PC-9 (cell line): ENCODE data around the gene CAMK2B. TPM values are rescaled to one million over a fixed set of nuclear protein-coding genes. Genes with fewer than 3 reads are reported as not detected.

ENCODE experiments used
- BruUV-seq: library from RNA; stranded (reverse); fragments of 400-500 nt; replicated peaks from 2 replicates; lab custom pipeline; 2021; lab: Mats Ljungman, UMichigan
- CTCF ChIA-PET: fragments of 300-600 bp; sonication (Branson Sonifier 250); formaldehyde crosslinking; loops from one replicate; lab custom pipeline; 2022; ENCODE audit warnings: antibody characterized with exemption; lab: Charles Lee
- POLR2A ChIA-PET: fragments of 300-600 bp; sonication (Branson Sonifier 250); formaldehyde crosslinking; loops from one replicate; lab custom pipeline; 2022; ENCODE audit warnings: antibody characterized with exemption; ENCODE audit not compliant: unreplicated experiment; lab: Charles Lee
- DNase-seq, 2 experiments: peaks; one replicate each; pipeline versions ENCODE4 v3.0.0 to v3.0.0-alpha.2; 2015 to 2022; ENCODE audit warnings: mixed read lengths in 1 of 2
- H2AFZ ChIP-seq: fragments of 200-600 bp; sonication (generic); 2 replicates; pipeline ENCODE4 v1.8.1; 2017; ENCODE audit warnings: antibody characterized with exemption
- H3F3A ChIP-seq: fragments of 200-600 bp; sonication (generic); 2 replicates; pipeline ENCODE4 v1.8.1; 2017; ENCODE audit warnings: antibody characterized with exemption, mild to moderate bottlenecking, low read depth; ENCODE audit not compliant: insufficient read depth
- H3K27ac ChIP-seq: fragments of 200-600 bp; sonication (generic); 2 replicates; pipeline ENCODE4 v1.6.1; 2016; ENCODE audit warnings: mixed run types
- H3K27me3 ChIP-seq: fragments of 200-600 bp; sonication (generic); 2 replicates; pipeline ENCODE4 v1.6.1; 2016; ENCODE audit warnings: low read depth, mixed run types; ENCODE audit not compliant: insufficient read depth
- H3K36me3 ChIP-seq: fragments of 200-600 bp; sonication (generic); 2 replicates; pipeline ENCODE4 v1.6.1; 2016; ENCODE audit warnings: low read depth, mixed run types
- H3K4me1 ChIP-seq: fragments of 200-600 bp; sonication (generic); replicated peaks from 2 replicates; pipeline ENCODE4 v1.6.1; 2016; ENCODE audit warnings: mixed run types; ENCODE audit not compliant: insufficient read depth
- H3K4me2 ChIP-seq: fragments of 200-600 bp; sonication (generic); 2 replicates; pipeline ENCODE4 v1.6.1; 2017; ENCODE audit warnings: mixed run types
- H3K4me3 ChIP-seq: fragments of 200-600 bp; sonication (generic); 2 replicates; pipeline ENCODE4 v1.6.1; 2016; ENCODE audit warnings: mixed run types
- H3K79me2 ChIP-seq: fragments of 200-600 bp; sonication (generic); 2 replicates; pipeline ENCODE4 v1.6.1; 2017; ENCODE audit warnings: low read depth, mixed run types
- H3K9me2 ChIP-seq: fragments of 200-600 bp; sonication (generic); 2 replicates; pipeline ENCODE4 v1.8.1; 2017; ENCODE audit warnings: mild to moderate bottlenecking; ENCODE audit not compliant: insufficient read depth
- H3K9me3 ChIP-seq: fragments of 200-600 bp; sonication (generic); 2 replicates; pipeline ENCODE4 v1.8.1; 2016; ENCODE audit warnings: low read depth; ENCODE audit not compliant: insufficient read depth
- H4K20me1 ChIP-seq: fragments of 200-600 bp; sonication (generic); 2 replicates; pipeline ENCODE4 v1.8.1; 2017; ENCODE audit not compliant: insufficient read depth
- EZH2 ChIP-seq: fragments of 200-600 bp; sonication (generic); IDR thresholded peaks from 2 replicates; pipeline ENCODE4 v1.8.0; 2017; ENCODE audit warnings: antibody characterized with exemption, low read depth
- intact Hi-C: fragments of 100-400 bp; cut with micrococcal nuclease; formaldehyde crosslinking; loops from one replicate; pipeline ENCODE4 v1.10.0; 2022; ENCODE audit not compliant: unreplicated experiment
- total RNA-seq: library from RNA; stranded (reverse); gene quantifications from 2 replicates; pipeline ENCODE4 v1.2.3, GENCODE V29; 2021
- TF ChIP-seq, protein P1 (sequence below): fragments of 200-600 bp; sonication (generic); conservative IDR thresholded peaks from 2 replicates; pipeline ENCODE4 v1.6.1; 2017; ENCODE audit warnings: mixed run types, antibody characterized with exemption, mild to moderate bottlenecking, moderate library complexity

The CAMK2B gene
- total RNA-seq, 1 experiment from 2014 or later: 0.15 TPM

DNA sequence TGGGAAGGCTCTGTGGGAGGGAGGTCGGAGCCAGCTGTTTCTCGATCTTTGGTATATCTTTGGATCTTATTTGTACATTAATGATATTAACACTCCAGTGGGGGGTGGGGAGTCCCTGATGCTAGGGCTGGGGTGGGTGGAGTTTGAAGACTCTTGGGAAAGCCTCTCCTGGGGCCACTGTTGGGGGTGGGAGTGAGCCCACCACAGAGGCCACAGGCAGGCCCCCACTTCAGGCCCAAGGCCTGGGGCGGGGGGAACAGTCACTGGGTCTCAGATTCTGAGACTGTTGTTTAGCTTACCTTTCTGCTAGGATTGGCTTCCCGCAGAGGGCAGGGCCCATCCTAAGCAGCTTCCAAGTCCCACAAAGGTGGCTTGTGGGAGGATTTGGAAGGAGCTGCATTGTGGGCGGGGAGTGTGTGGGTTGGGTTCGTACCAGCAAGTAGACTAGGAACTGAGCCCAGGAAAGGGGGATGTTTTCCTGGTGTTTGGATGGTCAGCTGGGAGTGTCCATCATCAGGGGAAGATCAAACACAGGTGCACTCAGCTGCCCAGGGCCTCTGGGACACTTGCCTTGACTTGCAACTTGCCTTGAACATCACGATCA lies 112.7 kb downstream of the CAMK2B start:
- Histone ChIP-seq H3F3A (peaks cover 13% of the 10 kb centered on the region; the same call in 1 of the 2 replicates), H3K4me1 (no peaks in the 10 kb centered on the region), H3K4me3 (no peak overlapping the region), H3K9me2 (no peaks in the 10 kb centered on the region), H3K79me2 (no peaks in the 10 kb centered on the region), H3K27ac (no peak overlapping the region), H3K27me3 (no peaks in the 10 kb centered on the region), H3K36me3 (peaks cover 36% of the 10 kb centered on the region), H4K20me1 (no peaks in the 10 kb centered on the region; the same call in 1 of the 2 replicates), H3K4me2 (no peak overlapping the region), H2AFZ (no peak overlapping the region), H3K9me3 (no peaks in the 10 kb centered on the region)
- CTCF ChIA-PET: interaction anchor here (0.6 to 0.7 kb wide), 2 partner anchors 81 to 799 kb away, joined by 3 to 9 read pairs; no protein-coding TSS in a partner anchor
- POLR2A ChIA-PET: interaction anchor here (0.7 to 0.8 kb wide), 2 partner anchors 35 to 85 kb away, joined by 4 to 7 read pairs; no protein-coding TSS in a partner anchor
- TF ChIP-seq EZH2: no peak
- TF ChIP-seq, protein P1, sequence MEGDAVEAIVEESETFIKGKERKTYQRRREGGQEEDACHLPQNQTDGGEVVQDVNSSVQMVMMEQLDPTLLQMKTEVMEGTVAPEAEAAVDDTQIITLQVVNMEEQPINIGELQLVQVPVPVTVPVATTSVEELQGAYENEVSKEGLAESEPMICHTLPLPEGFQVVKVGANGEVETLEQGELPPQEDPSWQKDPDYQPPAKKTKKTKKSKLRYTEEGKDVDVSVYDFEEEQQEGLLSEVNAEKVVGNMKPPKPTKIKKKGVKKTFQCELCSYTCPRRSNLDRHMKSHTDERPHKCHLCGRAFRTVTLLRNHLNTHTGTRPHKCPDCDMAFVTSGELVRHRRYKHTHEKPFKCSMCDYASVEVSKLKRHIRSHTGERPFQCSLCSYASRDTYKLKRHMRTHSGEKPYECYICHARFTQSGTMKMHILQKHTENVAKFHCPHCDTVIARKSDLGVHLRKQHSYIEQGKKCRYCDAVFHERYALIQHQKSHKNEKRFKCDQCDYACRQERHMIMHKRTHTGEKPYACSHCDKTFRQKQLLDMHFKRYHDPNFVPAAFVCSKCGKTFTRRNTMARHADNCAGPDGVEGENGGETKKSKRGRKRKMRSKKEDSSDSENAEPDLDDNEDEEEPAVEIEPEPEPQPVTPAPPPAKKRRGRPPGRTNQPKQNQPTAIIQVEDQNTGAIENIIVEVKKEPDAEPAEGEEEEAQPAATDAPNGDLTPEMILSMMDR: no peak
- DNase-seq: no peak
- no TSS peak for BruUV-seq
- intact Hi-C loops: loop anchor here (5.0 kb wide), 1 partner anchor 265 kb away; no protein-coding TSS in a partner anchor

DNA sequence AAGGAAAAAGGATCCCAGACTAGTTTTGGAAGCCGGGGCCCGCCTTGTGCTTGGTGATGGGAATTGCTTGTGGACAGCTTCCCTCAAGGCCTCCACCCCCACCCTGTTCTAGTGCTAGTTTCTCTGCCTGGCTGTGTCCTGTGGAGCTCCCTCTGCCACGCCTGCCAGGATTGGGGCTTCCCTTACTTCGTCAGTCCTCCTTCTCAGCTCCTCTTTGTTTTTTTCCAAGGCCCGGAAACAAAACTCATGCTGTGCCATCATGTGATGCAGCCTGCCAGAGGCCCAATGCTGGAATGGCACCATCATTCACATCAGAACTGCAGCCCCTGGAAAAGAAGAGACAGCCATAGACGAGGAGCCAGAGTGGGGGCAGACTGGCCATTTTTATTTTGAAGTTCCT lies 113.4 kb downstream of the CAMK2B start:
- Histone ChIP-seq H4K20me1 (no peaks in the 10 kb centered on the region; the same call in 1 of the 2 replicates), H3K36me3 (peaks cover 42% of the 10 kb centered on the region), H2AFZ (no peak overlapping the region), H3K9me2 (no peaks in the 10 kb centered on the region), H3K27ac (no peak overlapping the region), H3K4me2 (no peak overlapping the region), H3K4me3 (no peak overlapping the region), H3K27me3 (no peaks in the 10 kb centered on the region), H3F3A (peaks cover 13% of the 10 kb centered on the region; the same call in 1 of the 2 replicates), H3K79me2 (no peaks in the 10 kb centered on the region), H3K4me1 (no peaks in the 10 kb centered on the region), H3K9me3 (no peaks in the 10 kb centered on the region)
- CTCF ChIA-PET: interaction anchor here (0.6 kb wide), 1 partner anchor 800 kb away, joined by 9 read pairs; no protein-coding TSS in a partner anchor
- POLR2A ChIA-PET: interaction anchor here (0.7 to 0.8 kb wide), 3 partner anchors 34 to 141 kb away, joined by 4 to 7 read pairs (median 6); no protein-coding TSS in a partner anchor
- intact Hi-C loops: loop anchor here (5.0 kb wide), 1 partner anchor 265 kb away; no protein-coding TSS in a partner anchor
- no peak for TF ChIP-seq EZH2
- TF ChIP-seq, protein P1: no peak
- no peak for DNase-seq
- no TSS peak for BruUV-seq

DNA sequence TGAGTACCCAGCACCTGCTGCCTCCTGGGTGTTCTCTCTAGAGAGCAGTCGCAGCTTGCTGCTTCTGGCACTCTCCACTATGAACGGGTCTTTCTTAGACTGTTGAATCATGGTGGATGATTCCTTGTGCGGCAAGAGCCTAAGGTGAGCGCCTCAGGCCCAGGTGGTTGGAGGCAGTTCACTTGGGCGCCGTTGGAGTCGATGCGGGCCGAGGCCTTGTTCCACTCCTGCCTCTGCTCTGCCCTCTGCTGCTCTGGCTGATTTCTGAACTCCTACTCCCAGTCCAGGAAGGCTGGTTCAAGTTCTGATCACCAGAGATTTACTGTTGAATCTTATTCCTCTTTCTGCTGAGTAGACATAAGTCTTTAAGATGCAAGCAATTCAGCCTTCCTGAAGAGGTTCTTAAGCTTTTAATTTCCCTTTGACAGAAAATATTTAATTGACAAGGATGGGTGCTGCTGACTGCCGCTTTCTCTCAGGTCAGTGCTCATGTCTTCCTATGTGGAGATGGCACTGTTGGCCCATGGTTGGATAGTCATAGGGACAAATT lies 114.2 kb downstream of the CAMK2B start:
- H3K27me3 ChIP-seq: no peaks in the 10 kb centered on the region
- H3K4me2 ChIP-seq: no peak overlapping the region
- H3K4me3 ChIP-seq: no peak overlapping the region
- POLR2A ChIA-PET: no interaction called here
- H3K79me2 ChIP-seq: no peaks in the 10 kb centered on the region
- no peak for DNase-seq
- H2AFZ ChIP-seq: no peak overlapping the region
- BruUV-seq: no TSS peak
- H3K9me3 ChIP-seq: no peaks in the 10 kb centered on the region
- CTCF ChIA-PET: no interaction called here
- H3K36me3 ChIP-seq: peaks cover 49% of the 10 kb centered on the region
- H3K4me1 ChIP-seq: no peaks in the 10 kb centered on the region
- peaks cover 8% of the 10 kb centered on the region; the same call in 1 of the 2 replicates for H3F3A ChIP-seq
- no peaks in the 10 kb centered on the region for H3K9me2 ChIP-seq
- no peaks in the 10 kb centered on the region; the same call in 1 of the 2 replicates for H4K20me1 ChIP-seq
- H3K27ac ChIP-seq: no peak overlapping the region
- no peak for TF ChIP-seq EZH2
- TF ChIP-seq, protein P1: no peak
- intact Hi-C loops: loop anchor here (5.0 kb wide), 1 partner anchor 266 kb away; no protein-coding TSS in a partner anchor
